MCF 10A (cell line): ENCODE measurements around the gene GREB1. TPM values are rescaled to one million over a fixed set of nuclear protein-coding genes. Genes with fewer than 3 reads are reported as not detected.

Experiments
- BruUV-seq: library from RNA; stranded (reverse); fragments of 400-500 nt; replicated peaks from 2 replicates; lab custom pipeline; 2021; lab: Mats Ljungman, UMichigan
- CTCF ChIA-PET: fragments of 300-600 bp; sonication (Branson Sonifier 250); formaldehyde crosslinking; extraction: SDS; loops from one replicate; lab custom pipeline; 2021; ENCODE audit warnings: antibody characterized with exemption, inconsistent platforms; lab: Yijun Ruan, JAX
- POLR2A ChIA-PET: fragments of 300-600, 350-650 bp; sonication (Branson Sonifier 250); formaldehyde crosslinking; extraction: SDS; loops from one replicate; lab custom pipeline; 2020; ENCODE audit warnings: antibody characterized with exemption, inconsistent platforms; lab: Yijun Ruan, JAX
- DNase-seq: peaks from one replicate; pipeline ENCODE4 v3.0.0-alpha.2; 2018; ENCODE audit not compliant: unreplicated experiment
- H3K27ac Mint-ChIP-seq: one replicate; pipeline ENCODE4 v1.8.0; 2022; ENCODE audit warnings: mild to moderate bottlenecking, low read depth, mixed read lengths; ENCODE audit not compliant: unreplicated experiment
- H3K27me3 Mint-ChIP-seq: one replicate; pipeline ENCODE4 v1.8.0; 2022; ENCODE audit warnings: mixed read lengths; ENCODE audit not compliant: insufficient read depth, unreplicated experiment
- H3K36me3 Mint-ChIP-seq: one replicate; pipeline ENCODE4 v1.8.0; 2022; ENCODE audit warnings: mild to moderate bottlenecking, moderate library complexity, mixed read lengths; ENCODE audit not compliant: insufficient read depth, unreplicated experiment
- H3K4me1 Mint-ChIP-seq: one replicate; pipeline ENCODE4 v1.8.0; 2022; ENCODE audit warnings: mixed read lengths; ENCODE audit not compliant: insufficient read depth, unreplicated experiment
- H3K4me3 Mint-ChIP-seq: one replicate; pipeline ENCODE4 v1.8.0; 2022; ENCODE audit warnings: mild to moderate bottlenecking, moderate library complexity, mixed read lengths; ENCODE audit not compliant: unreplicated experiment
- H3K9me3 Mint-ChIP-seq: one replicate; pipeline ENCODE4 v1.8.0; 2022; ENCODE audit warnings: mixed read lengths; ENCODE audit not compliant: unreplicated experiment
- CTCF ChIP-seq: fragments of 200-600 bp; IDR thresholded peaks from one replicate; pipeline ENCODE4 v1.8.0; 2022; ENCODE audit warnings: antibody characterized with exemption, mild to moderate bottlenecking; ENCODE audit not compliant: unreplicated experiment
- intact Hi-C: fragments of 100-400 bp; cut with micrococcal nuclease; formaldehyde crosslinking; loops from 2 replicates; pipeline ENCODE4 v1.14.1; 2022
- total RNA-seq: library from RNA; stranded (reverse); gene quantifications from 2 replicates; pipeline ENCODE4 v1.2.3, GENCODE V29; 2022

The GREB1 gene
- total RNA-seq, 1 experiment from 2014 or later, result 1.7 TPM

DNA sequence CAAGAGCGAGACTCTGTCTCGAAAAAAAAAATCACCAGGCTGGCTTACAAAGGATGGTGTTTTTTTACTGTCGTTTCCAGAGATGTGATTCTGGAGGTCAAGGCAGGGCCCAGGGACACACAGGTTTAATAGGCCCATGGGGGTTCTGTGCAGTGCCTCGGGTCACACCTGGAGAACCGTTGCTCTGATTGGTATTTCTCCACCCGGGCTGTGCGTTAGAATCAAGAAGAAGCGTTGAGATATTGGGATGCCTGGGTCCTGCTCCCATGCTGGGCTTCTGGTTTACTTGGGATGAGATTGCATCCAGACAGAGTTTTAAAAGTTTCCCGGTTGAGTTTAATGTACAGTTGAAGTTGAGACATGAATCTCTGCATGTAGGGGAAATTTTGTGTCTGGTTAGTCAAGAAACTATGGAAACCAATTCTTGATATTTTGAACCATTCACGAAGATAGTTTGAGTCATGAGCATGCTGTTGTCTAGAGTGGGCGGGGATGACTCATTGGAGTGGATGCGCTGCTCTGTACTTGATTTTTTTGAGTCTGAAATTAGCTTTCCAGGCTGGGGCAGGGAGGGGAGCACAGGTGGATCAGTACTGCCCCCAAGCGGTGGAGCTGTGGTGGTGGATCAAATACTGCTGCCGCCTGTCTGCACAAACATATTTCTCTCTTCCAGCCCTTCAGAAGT is 50.1 kb downstream of the GREB1 start:
- Mint-ChIP-seq H3K9me3 (no peaks in the 10 kb centered on the region), H3K36me3 (no peaks in the 10 kb centered on the region), H3K27me3 (peaks cover 9% of the 10 kb centered on the region), H3K4me3 (no peak overlapping the region), H3K4me1 (peaks cover 7% of the 10 kb centered on the region), H3K27ac (no peak overlapping the region)
- TF ChIP-seq CTCF, result peak; percentile 91
- ChIA-PET POLR2A (interaction anchor here (0.6 to 2.4 kb wide), 8 partner anchors 41 to 1229 kb away, joined by 3 to 11 read pairs (median 3); no protein-coding TSS in a partner anchor), CTCF (interaction anchor here (0.5 to 9.6 kb wide), 67 partner anchors 8 to 748 kb away, joined by 3 to 299 read pairs (median 4); partner anchors contain the start of genes E2F6 and GREB1)
- intact Hi-C loops, result loop anchor here (1.0 to 5.0 kb wide), 5 partner anchors 98 to 752 kb away; no protein-coding TSS in a partner anchor
- peak; percentile 93 for DNase-seq
- no TSS peak for BruUV-seq

- Mint-ChIP-seq H3K27ac (no peak overlapping the region), H3K4me1 (peaks cover 7% of the 10 kb centered on the region), H3K4me3 (no peak overlapping the region), H3K36me3 (no peaks in the 10 kb centered on the region), H3K27me3 (peaks cover 9% of the 10 kb centered on the region), H3K9me3 (no peaks in the 10 kb centered on the region)
- no peak for TF ChIP-seq CTCF
- BruUV-seq, result no TSS peak
- intact Hi-C loops, result loop anchor here (1.0 to 5.0 kb wide), 5 partner anchors 98 to 752 kb away; no protein-coding TSS in a partner anchor
- DNase-seq, result no peak
- ChIA-PET POLR2A (interaction anchor here (0.7 to 2.4 kb wide), 7 partner anchors 41 to 1228 kb away, joined by 3 to 11 read pairs (median 3); no protein-coding TSS in a partner anchor), CTCF (interaction anchor here (0.6 to 9.6 kb wide), 52 partner anchors 8 to 453 kb away, joined by 3 to 299 read pairs (median 4); partner anchors contain the start of genes E2F6 and GREB1)
Observed at GRCh38 chr2:11584525-11585056, 50.7 kb downstream of the GREB1 start.

DNA sequence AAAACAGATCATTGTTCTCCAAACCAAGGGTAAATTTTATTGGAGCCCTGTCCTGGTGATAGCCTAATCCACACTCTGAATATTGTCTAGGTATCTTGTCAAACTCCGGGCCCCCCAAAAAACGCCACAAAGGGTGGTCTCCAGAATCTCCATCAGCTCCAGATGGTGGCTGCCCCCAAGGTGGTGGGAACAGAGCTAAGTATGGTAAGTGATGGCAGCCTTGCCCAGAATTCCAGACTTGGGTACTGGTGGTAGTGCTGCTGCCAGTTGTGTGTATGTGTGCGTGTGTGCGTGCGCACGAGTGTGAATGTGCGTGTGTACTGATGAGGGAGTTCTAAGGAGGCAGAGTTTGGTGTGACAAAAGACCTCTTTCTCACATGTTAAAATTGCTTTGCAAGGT is 51.2 kb downstream of the GREB1 start:
- no peak for DNase-seq
- Mint-ChIP-seq H3K27me3 (peaks cover 9% of the 10 kb centered on the region), H3K27ac (no peak overlapping the region), H3K36me3 (no peaks in the 10 kb centered on the region), H3K4me1 (peaks cover 7% of the 10 kb centered on the region), H3K4me3 (no peak overlapping the region), H3K9me3 (no peaks in the 10 kb centered on the region)
- CTCF ChIA-PET, result interaction anchor here (0.6 to 9.6 kb wide), 46 partner anchors 7 to 453 kb away, joined by 3 to 299 read pairs (median 4); partner anchors contain the start of genes E2F6 and GREB1
- BruUV-seq, result no TSS peak
- intact Hi-C loops, result no loop called here
- no peak for TF ChIP-seq CTCF
- POLR2A ChIA-PET, result interaction anchor here (0.7 to 2.4 kb wide), 3 partner anchors 99 to 108 kb away, joined by 3 to 11 read pairs (median 3); no protein-coding TSS in a partner anchor
